ENCODE measurements around the gene RAB9A. TPM values are rescaled to one million over a fixed set of nuclear protein-coding genes. Genes with fewer than 3 reads are reported as not detected.

Gene RAB9A
- total RNA-seq, 1 donor from 2014 or later = 14.2 TPM

GRCh38 chrX:13711141-13711540 is 22.2 kb downstream of the RAB9A start:
- peaks cover 1% of the 10 kb centered on the region for H3K9me3 Mint-ChIP-seq (ENCODE audit: unreplicated experiment)
- no peaks in the 10 kb centered on the region for H3K27me3 Mint-ChIP-seq (ENCODE audit: unreplicated experiment)
- no peaks in the 10 kb centered on the region for H3K36me3 Mint-ChIP-seq (ENCODE audit: unreplicated experiment)
- no peak for DNase-seq
- H3K4me1 Mint-ChIP-seq (ENCODE audit: low read depth, unreplicated experiment) = no peaks in the 10 kb centered on the region
- TF ChIP-seq CTCF (IDR thresholded peaks at IDR 0.05; ENCODE audit: partially characterized antibody, unreplicated experiment) = no peak
- no peak overlapping the region for H3K27ac Mint-ChIP-seq (ENCODE audit: unreplicated experiment)
- no peak overlapping the region for H3K4me3 Mint-ChIP-seq (ENCODE audit: unreplicated experiment)

GRCh38 chrX:13716455-13716854 is 27.5 kb downstream of the RAB9A start:
- Mint-ChIP-seq H3K27me3 (ENCODE audit: unreplicated experiment) (no peaks in the 10 kb centered on the region), H3K4me1 (ENCODE audit: low read depth, unreplicated experiment) (no peaks in the 10 kb centered on the region), H3K36me3 (ENCODE audit: unreplicated experiment) (no peaks in the 10 kb centered on the region), H3K9me3 (ENCODE audit: unreplicated experiment) (no peaks in the 10 kb centered on the region), H3K27ac (ENCODE audit: unreplicated experiment) (no peak overlapping the region), H3K4me3 (ENCODE audit: unreplicated experiment) (no peak overlapping the region)
- no peak for TF ChIP-seq CTCF (IDR thresholded peaks at IDR 0.05; ENCODE audit: partially characterized antibody, unreplicated experiment)
- no peak for DNase-seq

- Mint-ChIP-seq H3K27me3 (ENCODE audit: unreplicated experiment) (no peaks in the 10 kb centered on the region), H3K27ac (ENCODE audit: unreplicated experiment) (no peak overlapping the region), H3K9me3 (ENCODE audit: unreplicated experiment) (no peaks in the 10 kb centered on the region), H3K4me3 (ENCODE audit: unreplicated experiment) (no peak overlapping the region), H3K36me3 (ENCODE audit: unreplicated experiment) (no peaks in the 10 kb centered on the region), H3K4me1 (ENCODE audit: low read depth, unreplicated experiment) (no peaks in the 10 kb centered on the region)
- no peak for DNase-seq
- no peak for TF ChIP-seq CTCF (IDR thresholded peaks at IDR 0.05; ENCODE audit: partially characterized antibody, unreplicated experiment)
Measured at GRCh38 chrX:13716905-13717304, 28.0 kb downstream of the RAB9A start.

- no peaks in the 10 kb centered on the region for H3K27me3 Mint-ChIP-seq (ENCODE audit: unreplicated experiment)
- DNase-seq = no peak
- no peak overlapping the region for H3K4me3 Mint-ChIP-seq (ENCODE audit: unreplicated experiment)
- H3K9me3 Mint-ChIP-seq (ENCODE audit: unreplicated experiment) = no peaks in the 10 kb centered on the region
- no peak overlapping the region for H3K27ac Mint-ChIP-seq (ENCODE audit: unreplicated experiment)
- no peak for TF ChIP-seq CTCF (IDR thresholded peaks at IDR 0.05; ENCODE audit: partially characterized antibody, unreplicated experiment)
- H3K4me1 Mint-ChIP-seq (ENCODE audit: low read depth, unreplicated experiment) = no peaks in the 10 kb centered on the region
- no peaks in the 10 kb centered on the region for H3K36me3 Mint-ChIP-seq (ENCODE audit: unreplicated experiment)
Measured at GRCh38 chrX:13717700-13718472, 29.0 kb downstream of the RAB9A start.

GRCh38 chrX:13719192-13719856 is 30.4 kb downstream of the RAB9A start:
- no peak overlapping the region for H3K27ac Mint-ChIP-seq (ENCODE audit: unreplicated experiment)
- H3K9me3 Mint-ChIP-seq (ENCODE audit: unreplicated experiment) = peaks cover 2% of the 10 kb centered on the region
- H3K36me3 Mint-ChIP-seq (ENCODE audit: unreplicated experiment) = peaks cover 4% of the 10 kb centered on the region

More at GRCh38 chrX:13719192-13719856, 30.4 kb downstream of the RAB9A start:
- TF ChIP-seq CTCF (IDR thresholded peaks at IDR 0.05; ENCODE audit: partially characterized antibody, unreplicated experiment) = no peak
- Mint-ChIP-seq H3K4me3 (ENCODE audit: unreplicated experiment) (no peak overlapping the region), H3K27me3 (ENCODE audit: unreplicated experiment) (no peaks in the 10 kb centered on the region), H3K4me1 (ENCODE audit: low read depth, unreplicated experiment) (no peaks in the 10 kb centered on the region)
- no peak for DNase-seq
